ENCODE results near the gene CEPT1. TPM values are rescaled to one million over a fixed set of nuclear protein-coding genes. Genes with fewer than 3 reads are reported as not detected.
A peak's percentile ranks its signal among the peaks of the same experiment; 100 is the strongest.

The CEPT1 gene
- total and polyA plus RNA-seq, 9 of the 15 experiments (the other 6 are each of a cell fraction or from before 2014, with no cell fraction given), result 24.4 to 72.6 (median 42.4) TPM

- ATAC-seq (no peak), DNase-seq (ENCODE audit: extremely low read depth in 1 of 4, low spot score in 3 of 4) (no peak), FAIRE-seq (no peak)
- Histone ChIP-seq H3K79me2 (ENCODE audit: control insufficient read depth, insufficient read depth, low read length) (no peaks in the 10 kb centered on the region), H3K9me1 (ENCODE audit: control insufficient read depth, insufficient read depth, low read length) (no peaks in the 10 kb centered on the region), H3K36me3 (ENCODE audit: control insufficient read depth, insufficient read depth, low read length) (no peaks in the 10 kb centered on the region), H3K4me1 (replicated peaks in 1 of 2; ENCODE audit: control insufficient read depth in 2 of 2, insufficient read depth in 2 of 2, low read length in 2 of 2) (peaks cover 0 to 2% of the 10 kb centered on the region in 2 experiments; a peak in 3 of 5 replicates), H3K9ac (ENCODE audit: insufficient read depth in 1 of 2, low read depth in 2 of 2, low read length in 2 of 2) (no peak overlapping the region), H3K9me3 (replicated peaks; ENCODE audit: control insufficient read depth, insufficient read depth, low read depth, low read length) (no peaks in the 10 kb centered on the region), H3K4me3 (no peak overlapping the region), H3K4me2 (ENCODE audit: insufficient read depth, low read length) (no peak overlapping the region), H3K27me3 (ENCODE audit: control insufficient read depth in 2 of 2, insufficient read depth in 2 of 2, low read length in 2 of 2) (peaks cover 3 to 10% of the 10 kb centered on the region in 2 experiments; a peak in 2 of 5 replicates), H4K20me1 (replicated peaks; ENCODE audit: control insufficient read depth, insufficient read depth, low read length) (peaks cover 2% of the 10 kb centered on the region; the same call in 1 of the 2 replicates), H2AFZ (ENCODE audit: low read depth, low read length) (no peak overlapping the region), H3K27ac (ENCODE audit: extremely low read depth, low read depth, low read length) (no peak overlapping the region)
- no TSS peak for BruUV-seq (replicated peaks)
- 0% methylated on average over 2 of the region's 2 CpGs for WGBS (ENCODE audit: insufficient coverage, low coverage, missing lambda C conversion rate)
- in situ Hi-C loops (cut with MboI) (loop anchor here (5.0 to 10.0 kb wide), 2 partner anchors 174 to 546 kb away; no protein-coding TSS in a partner anchor), intact Hi-C loops (cut with micrococcal nuclease) (loop anchor here (5.0 kb wide), 2 partner anchors 126 to 216 kb away; no protein-coding TSS in a partner anchor)
- POLR2A ChIA-PET, result no interaction called here
- CTCF ChIA-PET (ENCODE audit: low intra/inter-chr PET ratio), result interaction anchor here (0.7 kb wide), 1 partner anchor 243 kb away, joined by 3 read pairs; no protein-coding TSS in a partner anchor
- TF ChIP-seq ADNP (tag; IDR thresholded peaks at IDR 0.05) (0 out of 2 replicates have a peak, but pooled peaks have one; percentile 45), PBX2 (CRISPR knock-in tag; IDR thresholded peaks at IDR 0.05; ENCODE audit: low read depth) (no peak), PBX2 (tag; conservative IDR thresholded peaks at IDR 0.05; ENCODE audit: low read depth) (peak; percentile 64), MEIS2 (IDR thresholded peaks at IDR 0.05; ENCODE audit: partially characterized antibody) (peak; percentile 71), GATA2 (CRISPR knock-in tag; IDR thresholded peaks at IDR 0.05) (peak; percentile 54; the same call in 1 of the 2 replicates), ZBTB8A (IDR thresholded peaks at IDR 0.05; ENCODE audit: partially characterized antibody) (no peak)
Measured at GRCh38 chr1:111221276-111221632, 81.2 kb downstream of the CEPT1 start.

All from K562 (cell line).